B cell (primary cell): ENCODE measurements around the gene MECR.

Experiments
- EZH2 ChIP-seq: IDR thresholded peaks from 2 replicates; pipeline ENCODE4 v1.6.1; 2012; ENCODE audit warnings: borderline replicate concordance, low read depth, mild to moderate bottlenecking, moderate library complexity, low read length; ENCODE audit not compliant: insufficient read depth, poor library complexity, severe bottlenecking
- TF ChIP-seq, protein P1 (sequence below): fragments of 200-600 bp; IDR thresholded peaks from one replicate; pipeline ENCODE4 v1.8.0; 2022; ENCODE audit warnings: antibody characterized with exemption, mild to moderate bottlenecking

GRCh38 chr1:29271724-29272123, 41.0 kb upstream of the MECR start:
- TF ChIP-seq, protein P1, sequence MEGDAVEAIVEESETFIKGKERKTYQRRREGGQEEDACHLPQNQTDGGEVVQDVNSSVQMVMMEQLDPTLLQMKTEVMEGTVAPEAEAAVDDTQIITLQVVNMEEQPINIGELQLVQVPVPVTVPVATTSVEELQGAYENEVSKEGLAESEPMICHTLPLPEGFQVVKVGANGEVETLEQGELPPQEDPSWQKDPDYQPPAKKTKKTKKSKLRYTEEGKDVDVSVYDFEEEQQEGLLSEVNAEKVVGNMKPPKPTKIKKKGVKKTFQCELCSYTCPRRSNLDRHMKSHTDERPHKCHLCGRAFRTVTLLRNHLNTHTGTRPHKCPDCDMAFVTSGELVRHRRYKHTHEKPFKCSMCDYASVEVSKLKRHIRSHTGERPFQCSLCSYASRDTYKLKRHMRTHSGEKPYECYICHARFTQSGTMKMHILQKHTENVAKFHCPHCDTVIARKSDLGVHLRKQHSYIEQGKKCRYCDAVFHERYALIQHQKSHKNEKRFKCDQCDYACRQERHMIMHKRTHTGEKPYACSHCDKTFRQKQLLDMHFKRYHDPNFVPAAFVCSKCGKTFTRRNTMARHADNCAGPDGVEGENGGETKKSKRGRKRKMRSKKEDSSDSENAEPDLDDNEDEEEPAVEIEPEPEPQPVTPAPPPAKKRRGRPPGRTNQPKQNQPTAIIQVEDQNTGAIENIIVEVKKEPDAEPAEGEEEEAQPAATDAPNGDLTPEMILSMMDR, result no peak
- no peak for TF ChIP-seq EZH2
